CD4-positive, CD25-positive, alpha-beta regulatory T cell (primary cell): ENCODE results near the gene QTRT2. TPM values are rescaled to one million over a fixed set of nuclear protein-coding genes. Genes with fewer than 3 reads are reported as not detected.

Experiments
- ATAC-seq, 2 donors: fragments of 150-1000 bp; cut with Tn5 transposase; one replicate each; pipeline ENCODE4 v1.10.0; 2021; ENCODE audit warnings: low read depth in 2 of 2, moderate number of reproducible peaks in 2 of 2, moderate library complexity in 1 of 2
- DNase-seq, 3 donors: peaks; one replicate each; pipeline versions ENCODE4 v3.0.0 to v3.0.0-alpha.2; 2012 to 2022; ENCODE audit warnings: mixed read lengths in 1 of 3
- H3K27ac ChIP-seq: one replicate; pipeline ENCODE4 v1.7.0; 2013; ENCODE audit warnings: mild to moderate bottlenecking, low read length; ENCODE audit not compliant: insufficient read depth, poor library complexity, severe bottlenecking
- H3K27me3 ChIP-seq: one replicate; pipeline ENCODE4 v1.7.0; 2013; ENCODE audit warnings: low read length; ENCODE audit not compliant: control insufficient read depth, insufficient read depth
- H3K36me3 ChIP-seq: one replicate; pipeline ENCODE4 v1.7.0; 2013; ENCODE audit warnings: mild to moderate bottlenecking, low read length, moderate library complexity; ENCODE audit not compliant: control insufficient read depth, insufficient read depth
- H3K4me1 ChIP-seq: 2 replicates; pipeline ENCODE4 v1.7.0; 2013; ENCODE audit warnings: mild to moderate bottlenecking, low read length; ENCODE audit not compliant: insufficient read depth, control insufficient read depth, poor library complexity, severe bottlenecking
- H3K4me3 ChIP-seq: one replicate; pipeline ENCODE4 v1.7.0; 2013; ENCODE audit warnings: low read depth, mild to moderate bottlenecking, low read length, moderate library complexity
- H3K9me3 ChIP-seq, 2 experiments: 1 replicate in 1 of 2; 2 replicates in 1 of 2; pipeline ENCODE4 v1.7.0; 2013; ENCODE audit warnings: low read length in 2 of 2, mild to moderate bottlenecking in 1 of 2, moderate library complexity in 1 of 2; ENCODE audit not compliant: control insufficient read depth in 2 of 2
- H3K27ac Mint-ChIP-seq, 3 donors: one replicate each; pipeline ENCODE4 v1.8.0; 2020 to 2022; ENCODE audit warnings: mild to moderate bottlenecking in 3 of 3, mixed read lengths in 3 of 3, moderate library complexity in 2 of 3
- H3K27me3 Mint-ChIP-seq: one replicate; pipeline ENCODE4 v1.8.0; 2022; ENCODE audit warnings: mild to moderate bottlenecking, mixed read lengths
- H3K36me3 Mint-ChIP-seq: one replicate; pipeline ENCODE4 v1.8.0; 2020; ENCODE audit warnings: mixed read lengths
- H3K4me1 Mint-ChIP-seq, 4 donors: one replicate each; pipeline ENCODE4 v1.8.0; 2020 to 2022; ENCODE audit warnings: mixed read lengths in 4 of 4, mild to moderate bottlenecking in 1 of 4
- H3K4me3 Mint-ChIP-seq, 4 donors: one replicate each; pipeline ENCODE4 v1.8.0; 2020 to 2022; ENCODE audit warnings: mild to moderate bottlenecking in 4 of 4, mixed read lengths in 4 of 4, moderate library complexity in 3 of 4
- H3K9me3 Mint-ChIP-seq, 7 donors: one replicate each; pipeline ENCODE4 v1.8.0; 2020 to 2022; ENCODE audit warnings: mixed read lengths in 7 of 7, mild to moderate bottlenecking in 3 of 7, moderate library complexity in 2 of 7
- polyA plus RNA-seq, 4 donors: library from polyadenylated mRNA; unstranded; fragments of 300-500 nt; fragmentation: Illumina TruSeq; gene quantifications; one replicate each; pipeline ENCODE4 v1.2.3, GENCODE V29; 2021
- total RNA-seq: library from RNA; stranded (reverse); gene quantifications from one replicate; pipeline ENCODE4 v1.2.3, GENCODE V29; 2022

QTRT2 gene
- total and polyA plus RNA-seq, 5 donors from 2014 or later: 8.3 to 40.2 (median 11.2) TPM

GRCh38 chr3:114128231-114128630 lies 71.7 kb downstream of the QTRT2 start:
- no peaks in the 10 kb centered on the region for H3K36me3 ChIP-seq
- H3K27ac ChIP-seq: no peak overlapping the region
- no peak for ATAC-seq

GRCh38 chr3:114128826-114129225 lies 72.3 kb downstream of the QTRT2 start:
- no peak overlapping the region for H3K27ac Mint-ChIP-seq
- no peak for DNase-seq

More at GRCh38 chr3:114128231-114128630, 71.7 kb downstream of the QTRT2 start:
- peaks cover 0 to 2% (median 0%) of the 10 kb centered on the region in 7 donors for H3K9me3 Mint-ChIP-seq
- H3K27ac Mint-ChIP-seq: no peak overlapping the region
- H3K36me3 Mint-ChIP-seq: no peaks in the 10 kb centered on the region
- no peaks in the 10 kb centered on the region for H3K9me3 ChIP-seq
- H3K4me3 Mint-ChIP-seq: no peak overlapping the region
- no peaks in the 10 kb centered on the region for H3K4me1 ChIP-seq
- no peaks in the 10 kb centered on the region for H3K27me3 ChIP-seq
- H3K4me3 ChIP-seq: no peak overlapping the region
- peaks cover 4% of the 10 kb centered on the region for H3K27me3 Mint-ChIP-seq
- peaks cover 0 to 8% (median 3%) of the 10 kb centered on the region in 4 donors for H3K4me1 Mint-ChIP-seq
- no peak for DNase-seq

GRCh38 chr3:114132500-114132899 lies 76.0 kb downstream of the QTRT2 start:
- no peaks in the 10 kb centered on the region for H3K36me3 ChIP-seq
- H3K9me3 ChIP-seq: no peaks in the 10 kb centered on the region
- H3K4me1 Mint-ChIP-seq: peaks cover 6 to 11% (median 9%) of the 10 kb centered on the region in 4 donors
- ATAC-seq (no peak), DNase-seq (no peak)
- H3K9me3 Mint-ChIP-seq: peaks cover 0 to 5% (median 0%) of the 10 kb centered on the region in 7 donors
- no peak overlapping the region for H3K4me3 Mint-ChIP-seq
- no peaks in the 10 kb centered on the region for H3K4me1 ChIP-seq
- peaks cover 4% of the 10 kb centered on the region for H3K27me3 Mint-ChIP-seq
- no peaks in the 10 kb centered on the region for H3K36me3 Mint-ChIP-seq
- no peak overlapping the region for H3K27ac Mint-ChIP-seq
- no peak overlapping the region for H3K27ac ChIP-seq
- no peak overlapping the region for H3K4me3 ChIP-seq
- no peaks in the 10 kb centered on the region for H3K27me3 ChIP-seq

More at GRCh38 chr3:114128826-114129225, 72.3 kb downstream of the QTRT2 start:
- Histone ChIP-seq H3K4me1 (no peaks in the 10 kb centered on the region), H3K4me3 (no peak overlapping the region), H3K9me3 (no peaks in the 10 kb centered on the region), H3K36me3 (no peaks in the 10 kb centered on the region), H3K27me3 (no peaks in the 10 kb centered on the region), H3K27ac (no peak overlapping the region)
- Mint-ChIP-seq H3K9me3 (peaks cover 0 to 2% (median 0%) of the 10 kb centered on the region in 7 donors), H3K4me3 (no peak overlapping the region), H3K4me1 (peaks cover 5 to 9% (median 8%) of the 10 kb centered on the region in 4 donors), H3K36me3 (no peaks in the 10 kb centered on the region), H3K27me3 (peaks cover 4% of the 10 kb centered on the region)
- no peak for ATAC-seq

GRCh38 chr3:114133947-114134346 lies 77.4 kb downstream of the QTRT2 start:
- Histone ChIP-seq H3K36me3 (no peaks in the 10 kb centered on the region), H3K27me3 (no peaks in the 10 kb centered on the region), H3K27ac (no peak overlapping the region), H3K4me3 (no peak overlapping the region), H3K9me3 (no peaks in the 10 kb centered on the region), H3K4me1 (no peaks in the 10 kb centered on the region)
- ATAC-seq (peak; percentile 76 to 90), DNase-seq (peak in 1 of 3 donors; percentile 88)
- H3K4me3 Mint-ChIP-seq: no peak overlapping the region
- H3K9me3 Mint-ChIP-seq: peaks cover 0 to 5% (median 0%) of the 10 kb centered on the region in 7 donors
- peaks cover 4% of the 10 kb centered on the region for H3K27me3 Mint-ChIP-seq
- H3K36me3 Mint-ChIP-seq: no peaks in the 10 kb centered on the region
- H3K4me1 Mint-ChIP-seq: peaks cover 6 to 11% (median 9%) of the 10 kb centered on the region in 4 donors
- H3K27ac Mint-ChIP-seq: peak overlapping the region in 1 of 3 donors; percentile 29

Other genes starting within 250 kb of the QTRT2 start
- 1.8 TPM for gene GRAMD1C, start 217.9 kb upstream of the QTRT2 start, total RNA-seq
- 1 to 10 TPM in 1 of 4 donors, under 1 TPM in 2, not detected in 1; 0.20 to 1.4 (median 0.32) TPM for gene GRAMD1C, start 217.9 kb upstream of the QTRT2 start, polyA plus RNA-seq
- gene ZDHHC23, start 108.7 kb upstream of the QTRT2 start, total RNA-seq: 7.4 TPM
- gene ZDHHC23, start 108.7 kb upstream of the QTRT2 start, polyA plus RNA-seq: 1 to 10 TPM in 1 of 4 donors, under 1 TPM in 3; 0.49 to 2.1 (median 0.63) TPM
- gene CCDC191, start 211 bp upstream of the QTRT2 start, total RNA-seq: 6.5 TPM
- gene CCDC191, start 211 bp upstream of the QTRT2 start, polyA plus RNA-seq: 1 to 10 TPM in 3 of 4 donors, under 1 TPM in 1; 0.87 to 3.3 (median 1.3) TPM
- gene DRD3, start 122.3 kb downstream of the QTRT2 start, total RNA-seq: 0.25 TPM
- gene DRD3, start 122.3 kb downstream of the QTRT2 start, polyA plus RNA-seq: under 1 TPM in 3 of 4 donors, not detected in 1; 0.15 to 0.49 (median 0.35) TPM
- 1.7 TPM for gene ZNF80, start 180.8 kb downstream of the QTRT2 start, total RNA-seq
- gene ZNF80, start 180.8 kb downstream of the QTRT2 start, polyA plus RNA-seq: 1 to 10 TPM in 3 of 4 donors, under 1 TPM in 1; 0.36 to 8.4 (median 5.8) TPM
- 72.8 TPM for gene TIGIT, start 237.3 kb downstream of the QTRT2 start, total RNA-seq
- gene TIGIT, start 237.3 kb downstream of the QTRT2 start, polyA plus RNA-seq: 100 to 1,000 TPM; 210 to 246 (median 236) TPM